COLO668 (cell line): ENCODE data around the gene ACVR2B.

ENCODE experiments used
- DNase-seq: peaks from one replicate; lab custom pipeline; 2025; ENCODE audit not compliant: unreplicated experiment; lab: John Stamatoyannopoulos, UW

ACVR2B gene

DNA sequence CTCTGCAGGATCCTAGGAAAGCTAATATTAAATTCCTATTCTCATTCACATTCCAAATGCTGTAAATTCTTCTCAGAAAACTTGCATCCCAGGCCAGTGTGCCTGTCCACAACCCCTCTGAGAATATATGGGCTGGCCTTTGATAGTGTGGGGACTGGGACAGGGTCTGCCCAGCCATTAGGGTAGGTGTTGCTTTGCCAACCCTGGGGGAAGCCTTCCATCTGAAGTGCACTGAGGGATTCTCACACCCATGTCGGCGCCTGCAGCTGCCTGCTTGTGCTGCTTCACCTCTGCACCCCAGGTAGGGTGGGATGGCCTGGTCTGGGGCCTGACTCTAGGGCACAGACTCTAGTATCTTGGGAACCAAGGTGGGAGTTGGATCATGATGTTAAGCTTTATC, 27.2 kb downstream of the ACVR2B start:
- DNase-seq: no peak

DNA sequence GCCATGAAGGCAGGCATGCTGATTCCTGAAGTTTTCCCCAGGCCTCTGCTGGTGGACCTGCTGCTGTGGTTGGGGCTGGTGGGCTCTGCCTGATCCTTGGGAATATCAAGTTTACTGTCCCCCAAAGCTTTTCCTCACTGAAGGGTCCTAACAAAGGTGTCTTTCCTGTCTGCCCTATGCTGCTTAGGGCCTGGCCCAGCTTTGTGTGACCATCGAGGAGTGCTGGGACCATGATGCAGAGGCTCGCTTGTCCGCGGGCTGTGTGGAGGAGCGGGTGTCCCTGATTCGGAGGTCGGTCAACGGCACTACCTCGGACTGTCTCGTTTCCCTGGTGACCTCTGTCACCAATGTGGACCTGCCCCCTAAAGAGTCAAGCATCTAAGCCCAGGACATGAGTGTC, 29.3 kb downstream of the ACVR2B start:
- no peak for DNase-seq

DNA sequence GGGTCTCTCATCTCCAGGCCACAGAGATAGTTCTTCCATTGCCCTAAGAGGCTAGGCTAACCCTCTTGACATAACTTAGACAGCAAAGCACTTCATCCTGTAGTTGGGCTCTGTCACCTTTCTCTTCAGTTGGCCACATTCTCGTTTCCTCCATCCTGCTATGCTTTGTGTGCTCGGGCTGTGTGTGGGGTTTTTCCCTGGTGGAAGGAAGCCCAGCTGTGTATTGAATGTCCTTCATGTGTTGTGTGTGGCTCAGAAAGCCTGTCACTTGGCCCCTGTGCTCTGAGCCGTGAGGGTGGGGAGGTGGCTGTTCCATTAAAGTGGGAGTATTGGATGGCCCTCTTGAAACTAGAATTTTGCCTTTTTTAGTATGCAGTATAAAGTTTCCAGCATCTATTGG, 33.6 kb downstream of the ACVR2B start:
- no peak for DNase-seq

DNA sequence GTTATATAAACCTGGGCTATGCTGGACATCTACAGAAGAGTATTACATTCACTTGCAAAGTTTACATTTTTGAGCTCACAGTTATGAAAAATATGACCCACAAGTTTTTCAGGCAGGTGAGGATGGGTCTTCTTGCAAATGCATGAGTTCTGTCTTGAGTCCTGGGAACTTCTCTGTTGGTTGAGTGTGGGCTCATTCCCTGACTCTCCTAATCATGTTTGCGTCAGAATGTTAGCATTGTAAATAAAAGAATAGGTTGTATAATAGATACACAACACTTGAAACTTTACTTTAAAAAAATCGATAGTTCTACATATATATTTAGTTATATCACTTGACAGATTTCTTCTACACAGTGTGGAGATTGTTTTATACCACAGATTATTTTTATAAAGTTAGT, 35.3 kb downstream of the ACVR2B start:
- no peak for DNase-seq

DNA sequence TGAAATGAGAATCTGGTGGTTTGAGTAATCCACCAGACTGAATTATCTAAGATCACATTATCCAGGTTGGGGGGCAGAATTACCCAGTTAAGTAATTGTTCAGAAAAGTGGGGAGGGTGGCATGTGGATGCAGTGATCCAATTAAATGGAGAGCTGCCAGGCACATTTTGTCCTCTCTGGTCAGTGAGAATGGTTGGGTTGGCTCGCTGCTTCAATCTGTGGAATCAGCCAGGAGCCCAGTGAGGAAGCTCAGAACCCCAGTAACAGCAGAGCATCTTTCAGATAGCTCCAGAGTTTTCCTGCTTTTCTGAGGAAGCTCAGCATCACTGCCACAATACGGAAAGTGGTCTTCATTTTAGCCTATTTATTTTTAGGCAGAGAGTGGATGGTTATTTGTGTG, 36.1 kb downstream of the ACVR2B start:
- DNase-seq: no peak

DNA sequence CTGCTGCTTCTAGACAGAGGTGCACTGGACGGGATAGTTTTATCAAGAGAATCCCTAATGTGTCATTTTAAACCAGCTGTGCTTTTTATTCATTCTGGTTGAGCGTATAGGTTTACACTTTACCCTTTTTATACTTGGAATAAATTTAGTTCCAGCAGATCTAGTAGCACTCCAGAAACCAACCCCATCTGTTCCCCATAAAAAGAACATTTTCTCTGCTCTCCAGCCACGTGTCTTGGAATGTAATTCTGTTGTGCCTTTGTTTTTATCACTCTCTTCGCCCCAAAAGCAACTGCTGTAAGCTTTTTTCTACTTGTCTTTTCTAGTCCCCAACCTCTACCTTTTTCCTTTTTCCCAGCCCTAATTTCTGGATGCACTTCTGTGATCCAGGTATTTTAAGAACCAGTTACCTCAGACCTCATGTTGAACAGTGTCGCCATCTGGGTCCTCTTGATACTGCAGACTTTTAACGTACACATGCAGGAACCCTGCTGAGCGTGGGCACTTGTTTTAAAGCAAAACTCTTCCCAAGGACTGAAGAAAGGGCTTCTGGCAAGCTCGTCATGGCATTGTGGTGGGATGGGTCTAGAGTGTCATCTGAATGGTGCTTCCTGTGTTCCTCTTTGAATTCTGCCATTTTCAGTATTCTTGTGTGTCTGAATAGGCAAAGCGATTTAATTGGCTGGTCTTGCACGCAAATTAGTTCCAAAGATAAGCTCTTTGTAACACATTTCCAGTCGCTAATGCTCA, 36.8 kb downstream of the ACVR2B start:
- no peak for DNase-seq

DNA sequence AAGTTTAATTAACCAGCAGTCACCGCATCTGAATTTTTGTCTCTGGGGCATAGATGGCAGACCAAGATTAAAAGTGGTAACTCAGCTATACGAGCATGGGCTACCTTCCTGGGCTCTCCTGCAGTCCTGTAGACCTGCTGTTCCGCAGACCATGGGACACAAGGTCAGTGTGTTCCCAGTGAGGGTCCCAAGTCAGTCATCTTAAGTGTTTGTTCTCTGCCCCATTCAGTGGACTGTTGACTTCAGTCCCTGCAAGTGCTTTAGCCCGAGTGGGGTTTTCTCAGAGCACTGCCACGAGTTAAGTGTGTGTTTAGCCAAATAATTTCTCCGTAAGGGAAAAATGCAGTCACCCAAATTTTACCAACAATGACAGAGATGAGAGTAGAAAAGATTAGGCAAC, 37.5 kb downstream of the ACVR2B start:
- DNase-seq: no peak

DNA sequence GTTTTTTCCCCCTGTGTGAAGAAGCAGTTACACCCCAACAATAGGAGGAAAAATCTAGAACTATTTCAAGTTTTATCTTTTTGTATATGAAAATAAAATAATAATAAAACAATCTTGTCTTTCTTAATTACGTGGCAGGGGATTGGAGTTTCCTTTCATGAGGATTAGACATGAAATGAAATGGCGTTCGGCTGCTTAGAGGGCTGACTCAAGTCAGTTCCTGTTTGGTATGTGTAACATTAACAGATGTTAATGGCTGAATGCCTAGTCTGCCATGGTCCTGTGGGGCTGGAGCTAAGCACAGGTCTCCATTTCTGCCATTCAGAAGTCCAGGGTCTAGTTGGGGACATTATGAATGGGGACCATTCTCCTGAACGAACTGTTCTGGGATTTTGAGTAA, 39.3 kb downstream of the ACVR2B start:
- no peak for DNase-seq

DNA sequence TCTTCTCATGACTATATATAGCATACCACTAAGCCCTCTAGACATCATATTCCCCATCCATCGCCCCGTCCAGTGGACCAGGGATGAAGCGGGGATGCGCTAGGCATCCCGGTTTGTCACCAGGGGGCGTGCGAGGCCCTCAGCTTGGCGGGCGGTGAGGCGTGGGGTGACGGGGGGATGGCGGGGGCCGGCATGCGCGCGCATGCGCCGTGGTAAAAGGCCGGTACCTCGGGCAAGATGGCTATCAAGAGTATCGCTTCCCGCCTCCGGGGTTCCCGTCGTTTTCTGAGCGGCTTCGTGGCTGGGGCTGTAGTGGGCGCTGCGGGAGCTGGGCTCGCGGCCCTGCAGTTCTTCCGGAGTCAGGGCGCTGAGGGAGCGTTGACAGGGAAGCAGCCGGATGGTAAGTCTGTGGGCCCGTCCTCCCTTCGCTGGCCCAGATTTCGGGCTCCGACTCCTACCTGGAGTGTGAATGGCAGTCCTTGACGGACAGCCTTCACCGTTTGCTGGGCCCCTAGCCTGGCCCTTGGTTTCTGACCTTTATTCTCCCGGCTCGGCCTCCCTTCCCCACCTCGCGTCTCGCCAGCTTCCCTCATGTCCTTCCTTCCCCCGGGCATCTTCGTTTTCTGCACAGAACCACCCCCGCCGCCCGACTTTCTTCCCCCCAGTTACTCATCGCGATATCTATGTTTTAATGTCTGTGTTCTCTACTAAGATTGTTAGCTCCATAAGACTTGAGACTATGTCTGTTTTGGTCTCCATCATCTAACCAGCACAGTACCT, 42.6 kb downstream of the ACVR2B start, which contains the start of gene EXOG:
TSS of gene EXOG (plus strand) at position 210 of the 780 bp plus-strand sequence. CDS start at position 238, 28 bp downstream.
- DNase-seq: peak; percentile 91

DNA sequence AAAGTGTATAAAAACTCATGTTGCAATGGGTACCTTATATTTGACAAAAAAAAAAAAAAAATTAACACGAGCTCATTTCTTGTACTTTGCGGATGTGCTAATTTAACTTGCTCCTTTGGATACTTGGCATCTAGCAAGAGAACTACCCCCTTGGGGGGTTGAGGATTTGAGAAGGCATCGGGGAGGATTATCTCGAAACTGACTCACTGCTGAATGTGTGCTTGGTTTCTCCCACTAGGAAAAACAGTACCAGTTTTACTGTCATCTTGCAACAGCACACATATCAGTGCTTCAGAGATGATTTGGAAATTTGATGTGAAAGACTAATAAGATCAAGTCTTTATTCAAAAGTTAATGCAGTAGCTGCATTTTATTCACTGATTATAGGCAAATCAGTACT, 43.3 kb downstream of the ACVR2B start:
- no peak for DNase-seq

DNA sequence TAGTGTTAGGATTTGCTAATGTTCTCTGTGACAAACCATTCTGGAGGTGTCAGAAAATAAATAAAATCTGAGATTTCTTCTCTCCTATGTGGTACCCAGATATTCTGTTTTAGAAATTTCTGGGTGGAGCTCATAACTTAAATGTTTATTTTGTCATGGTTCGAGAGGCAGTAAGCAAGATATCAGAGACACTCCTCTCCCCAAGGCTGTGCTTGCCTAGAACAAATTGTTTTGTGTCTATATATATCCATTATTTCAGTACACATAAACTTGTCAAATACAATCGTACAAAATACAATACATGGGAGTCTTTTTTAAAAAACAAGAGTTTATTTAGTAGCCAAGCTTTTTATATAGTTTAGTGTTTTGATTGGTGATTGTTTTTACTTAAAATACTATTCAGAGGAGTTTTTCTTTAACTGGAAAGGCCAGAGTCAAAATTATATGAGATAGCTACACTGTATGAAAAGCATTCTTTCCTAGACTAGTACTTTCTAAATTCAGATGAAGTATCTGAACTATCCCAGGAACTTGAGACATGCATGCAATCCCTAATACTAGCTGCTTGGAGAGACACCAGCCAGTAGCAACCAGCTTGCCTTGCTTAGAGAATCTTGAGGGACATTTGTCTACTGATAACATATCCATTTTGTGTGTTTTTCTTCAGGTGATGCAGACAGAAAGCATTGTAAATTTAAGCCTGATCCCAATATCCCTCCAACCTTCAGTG, 47.2 kb downstream of the ACVR2B start:
- no peak for DNase-seq

DNA sequence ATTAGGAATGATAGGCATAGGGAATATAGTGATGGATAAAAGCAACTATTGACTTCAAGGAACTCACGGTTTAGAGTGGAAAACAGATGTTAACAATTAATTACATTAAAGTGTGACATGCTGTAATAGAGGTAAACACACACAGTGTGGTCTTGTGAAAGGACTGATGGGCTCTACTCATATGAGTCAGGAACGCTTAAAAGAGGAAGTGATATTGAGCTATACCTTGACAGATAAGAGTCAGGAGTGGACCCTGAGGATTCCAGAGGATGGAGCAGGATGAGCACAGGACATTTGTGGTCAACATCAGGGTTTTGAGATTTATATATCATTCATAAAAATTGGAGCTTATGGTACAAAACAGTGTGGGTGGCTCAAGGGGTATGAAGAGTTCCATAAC, 53.4 kb downstream of the ACVR2B start:
- no peak for DNase-seq

DNA sequence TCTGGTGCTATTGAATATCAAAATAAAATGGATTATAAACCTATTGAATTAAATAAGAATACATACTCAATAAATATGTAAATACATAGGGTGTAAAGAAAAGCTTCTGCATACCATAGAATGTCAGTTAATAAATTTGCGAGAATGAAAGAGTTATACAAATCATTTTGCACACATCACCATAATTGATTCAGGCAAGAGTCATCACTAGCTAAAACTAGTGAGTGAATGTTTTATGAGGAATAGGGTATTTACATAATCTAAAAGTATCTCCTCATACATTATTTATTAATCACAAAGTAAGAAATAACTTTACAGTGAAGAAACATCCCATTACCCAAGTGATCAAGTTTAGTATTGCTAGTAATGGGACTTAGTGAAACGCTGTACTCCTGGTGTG, 56.0 kb downstream of the ACVR2B start:
- no peak for DNase-seq

DNA sequence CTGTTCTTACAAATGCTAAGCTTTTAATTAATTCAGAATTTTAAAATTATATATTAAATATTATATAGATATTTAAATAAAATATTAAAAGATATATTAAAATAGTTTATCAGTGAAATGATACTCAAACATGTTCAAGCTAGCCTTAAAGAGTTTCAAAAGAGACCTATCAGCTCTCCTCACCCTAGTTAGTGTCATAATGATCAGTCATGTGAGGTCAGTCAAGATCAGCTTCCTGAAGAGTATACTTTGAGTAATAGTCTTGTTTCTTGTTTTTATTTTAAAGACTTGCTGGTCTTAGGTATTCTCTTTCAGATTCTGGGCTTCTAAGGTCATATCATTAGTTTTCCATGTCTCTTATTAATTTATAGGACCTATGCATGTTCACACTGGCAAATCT, 56.9 kb downstream of the ACVR2B start:
- no peak for DNase-seq

DNA sequence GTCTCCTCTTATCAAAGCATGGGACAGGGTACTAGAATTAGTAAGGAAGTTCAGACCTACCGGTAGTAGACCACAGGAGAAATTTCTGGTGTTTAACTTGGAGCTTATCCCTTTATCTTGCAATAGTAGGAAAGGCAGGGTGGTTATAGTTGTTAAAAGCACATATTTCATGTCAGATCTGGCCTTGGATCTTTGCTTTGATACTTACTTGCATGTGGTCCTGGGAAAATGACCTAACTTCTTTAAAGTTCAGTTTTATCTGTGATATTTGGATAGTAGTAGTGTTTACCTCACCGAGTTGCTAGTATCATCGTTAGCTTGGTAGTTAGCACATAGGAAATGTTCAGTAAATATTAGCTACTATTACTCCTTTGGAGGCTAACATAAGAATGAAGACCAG, 57.9 kb downstream of the ACVR2B start:
- no peak for DNase-seq

DNA sequence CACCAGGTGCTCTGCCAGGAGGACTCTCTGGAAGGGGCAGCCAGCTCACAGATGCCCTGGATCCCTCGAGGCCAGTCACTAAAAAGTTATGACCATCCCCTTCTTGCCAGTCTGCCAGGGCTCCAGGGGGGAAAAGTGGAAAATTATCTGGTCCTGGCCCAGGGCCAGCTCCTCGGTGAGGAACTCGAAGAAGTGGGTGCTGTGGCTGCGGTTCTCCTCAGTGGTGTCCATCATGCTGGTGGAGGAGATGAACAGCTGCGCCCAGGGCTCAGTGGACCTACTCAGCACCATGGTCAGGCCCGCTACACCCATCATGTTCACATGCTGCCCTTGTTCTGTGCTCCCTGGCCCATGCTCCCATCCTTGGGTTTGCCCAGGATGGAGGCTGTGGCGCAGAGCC, 61.7 kb downstream of the ACVR2B start:
- DNase-seq: no peak

DNA sequence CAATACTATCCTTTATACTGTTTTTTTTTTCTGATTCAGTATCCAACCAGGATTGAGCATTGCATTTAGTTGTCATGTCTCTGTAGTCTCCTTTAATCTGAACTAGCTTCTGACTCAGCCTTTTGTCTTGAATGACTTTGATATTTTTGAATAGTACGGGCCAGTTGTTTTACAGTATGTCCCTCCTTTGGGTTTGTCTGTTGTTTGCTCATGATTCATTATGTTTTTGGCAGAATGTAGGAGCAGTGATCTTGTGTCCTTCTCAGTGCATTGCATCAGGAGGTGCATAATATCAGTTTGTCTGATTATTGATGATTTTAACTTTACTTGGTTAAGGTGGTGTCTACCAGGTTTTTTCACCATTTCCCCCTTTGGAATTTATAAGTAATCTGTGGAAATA, 63.0 kb downstream of the ACVR2B start:
- no peak for DNase-seq

DNA sequence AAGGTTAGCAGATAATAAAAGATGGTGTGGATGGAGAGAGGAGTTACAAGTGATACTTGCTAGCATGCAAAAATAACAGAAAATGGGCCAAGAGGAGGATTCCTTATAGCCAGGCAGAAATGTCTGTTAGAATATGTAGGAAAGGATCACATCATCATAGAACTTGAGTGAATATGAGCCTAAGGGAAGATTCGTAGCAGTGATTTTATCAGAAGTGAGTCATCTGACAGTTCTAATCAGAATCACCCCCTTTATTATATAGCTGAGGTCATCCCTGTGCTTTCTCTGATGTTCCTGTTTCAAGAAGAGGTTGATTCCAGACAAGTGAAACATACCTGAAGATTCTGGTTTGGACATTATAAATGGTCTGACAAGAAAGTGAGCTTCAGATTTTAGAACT, 65.3 kb downstream of the ACVR2B start:
- DNase-seq: no peak

DNA sequence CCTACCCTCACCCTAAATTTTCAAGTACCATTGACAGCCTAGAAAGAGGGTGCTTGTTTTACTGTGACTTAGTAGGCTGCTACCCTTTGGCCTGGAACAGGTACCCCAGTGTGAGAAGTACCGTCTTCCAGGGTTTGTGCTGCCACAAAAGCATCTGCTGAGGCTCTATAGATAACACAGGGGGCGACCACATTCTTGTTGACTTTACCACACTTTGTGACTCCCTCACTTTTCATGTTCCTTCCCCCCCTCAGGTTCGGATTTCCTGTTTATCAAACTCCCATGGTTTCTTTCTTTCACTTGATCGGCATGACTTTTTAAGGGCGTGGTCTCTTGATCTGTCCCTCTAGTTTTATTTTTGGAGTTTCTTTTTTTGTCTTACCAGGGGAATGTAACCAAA, 66.0 kb downstream of the ACVR2B start:
- no peak for DNase-seq

DNA sequence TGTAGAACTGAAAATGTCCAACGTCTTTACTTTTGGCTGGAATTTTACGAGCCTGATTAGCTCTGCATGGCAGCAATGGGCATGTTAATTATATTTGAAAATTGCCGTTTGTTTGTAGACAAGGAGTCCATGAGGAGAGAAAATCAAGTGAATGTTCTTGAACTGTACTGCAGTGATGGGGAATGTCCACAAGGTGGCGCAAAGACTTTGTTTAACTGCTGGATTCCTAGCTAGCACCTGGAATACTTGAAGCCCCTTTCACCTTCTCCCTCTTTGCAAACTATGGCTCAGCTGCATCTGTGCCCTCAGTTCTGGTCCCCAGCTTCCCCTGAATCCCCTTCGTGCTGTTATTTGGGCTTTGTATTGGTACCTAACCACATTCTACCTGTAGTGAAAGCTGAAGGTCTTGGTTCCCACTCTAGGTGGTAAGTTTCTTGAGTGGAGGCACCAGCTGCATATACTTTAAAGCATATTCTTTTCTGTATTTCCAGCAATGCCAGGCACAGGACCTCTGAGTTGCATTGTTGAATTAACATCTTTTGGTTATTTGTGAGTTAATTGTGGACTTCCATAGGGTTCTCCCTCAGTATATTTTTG, 67.8 kb downstream of the ACVR2B start:
- DNase-seq: peak; percentile 42

DNA sequence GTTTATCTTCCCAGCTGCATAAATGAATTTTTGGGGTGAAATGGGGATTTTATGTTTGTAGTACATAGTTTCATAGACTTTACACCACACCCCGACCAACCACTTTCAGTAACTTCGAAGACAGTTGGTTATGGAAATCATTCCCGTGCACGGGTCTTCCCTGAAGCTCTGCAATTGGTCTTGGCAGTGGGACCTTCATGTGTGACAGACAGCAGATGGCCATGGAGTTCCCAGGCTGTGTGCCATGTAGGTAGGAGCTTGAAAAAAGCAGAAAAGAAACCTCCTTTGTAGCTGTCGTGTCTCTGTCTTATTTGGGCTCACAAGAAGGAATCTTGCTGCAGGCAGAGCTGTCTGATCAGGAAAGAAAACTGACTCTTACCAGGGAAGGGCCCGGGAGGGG, 68.3 kb downstream of the ACVR2B start:
- no peak for DNase-seq
